Esophagus (tissue), 2 donors: Measurements from ENCODE around the gene ERRFI1. TPM values are rescaled to one million over a fixed set of nuclear protein-coding genes. Genes with fewer than 3 reads are reported as not detected.

ENCODE experiments used
- H3K27ac ChIP-seq, 2 donors: one replicate each; pipeline ENCODE4 v1.5.1; 2013; ENCODE audit warnings: low read depth in 2 of 2, mild to moderate bottlenecking in 2 of 2, inconsistent platforms in 1 of 2, low read length in 1 of 2, moderate library complexity in 1 of 2
- H3K27me3 ChIP-seq, 2 donors: one replicate each; pipeline ENCODE4 v1.6.1; 2013; ENCODE audit warnings: low read length in 2 of 2, control low read depth in 1 of 2, mild to moderate bottlenecking in 1 of 2; ENCODE audit not compliant: insufficient read depth in 2 of 2, control insufficient read depth in 1 of 2
- H3K36me3 ChIP-seq, 2 donors: one replicate each; pipeline ENCODE4 v1.6.1; 2013; ENCODE audit warnings: low read length in 1 of 2; ENCODE audit not compliant: control insufficient read depth in 2 of 2, insufficient read depth in 2 of 2
- H3K4me1 ChIP-seq, 2 donors: one replicate each; pipeline ENCODE4 v1.6.1; 2013; ENCODE audit warnings: low read length in 1 of 2; ENCODE audit not compliant: control insufficient read depth in 2 of 2, insufficient read depth in 2 of 2
- H3K4me3 ChIP-seq, 2 donors: one replicate each; pipeline ENCODE4 v1.5.1; 2013; ENCODE audit warnings: low read length in 2 of 2, mild to moderate bottlenecking in 2 of 2, low read depth in 1 of 2, moderate library complexity in 1 of 2
- H3K9me3 ChIP-seq, 2 donors: one replicate each; pipeline ENCODE4 v1.6.1; 2013; ENCODE audit warnings: mild to moderate bottlenecking in 2 of 2, low read depth in 1 of 2, low read length in 1 of 2, moderate library complexity in 1 of 2; ENCODE audit not compliant: control insufficient read depth in 2 of 2, insufficient read depth in 1 of 2
- whole genome bisulfite sequencing, 2 donors: extraction: QIAGEN DNeasy Blood & Tissue Kit; methylation state at CpG; one replicate each; pipeline ENCODE4 v1.1.7; 2013; 5-methylcytosine and 5-hydroxymethylcytosine counted together
- polyA plus RNA-seq, 2 donors: library from polyadenylated mRNA; stranded (reverse); fragments of 200-250 nt; gene quantifications; one replicate each; pipeline ENCODE4 v1.2.3, GENCODE V29; 2013
- donor health status: healthy with polysubstance abuse.
- donor health status: Bipolar disorder and iron deficiency.

ERRFI1 gene
- polyA plus RNA-seq, 2 donors = 18.2 to 21.3 TPM

- H3K4me1 ChIP-seq = no peaks in the 10 kb centered on the region
- no peak overlapping the region for H3K27ac ChIP-seq
- H3K27me3 ChIP-seq = no peaks in the 10 kb centered on the region
- no peaks in the 10 kb centered on the region for H3K9me3 ChIP-seq
- peaks cover 6 to 29% of the 10 kb centered on the region in 2 donors for H3K36me3 ChIP-seq
- 90 to 91% methylated on average over 15 of the region's 15 CpGs for WGBS, 2 donors
- no peak overlapping the region for H3K4me3 ChIP-seq
These were observed 41.3 kb downstream of the ERRFI1 start for GRCh38 chr1:7984811-7985210.

- Histone ChIP-seq H3K27ac (no peak overlapping the region), H3K4me3 (no peak overlapping the region), H3K4me1 (no peaks in the 10 kb centered on the region), H3K9me3 (no peaks in the 10 kb centered on the region), H3K36me3 (peaks cover 6 to 35% of the 10 kb centered on the region in 2 donors), H3K27me3 (no peaks in the 10 kb centered on the region)
- 87 to 90% methylated on average over 15 of the region's 15 CpGs for WGBS, 2 donors
These were observed 42.9 kb downstream of the ERRFI1 start for GRCh38 chr1:7983086-7983778.

GRCh38 chr1:7980984-7981383 lies 45.1 kb downstream of the ERRFI1 start:
- no peaks in the 10 kb centered on the region for H3K4me1 ChIP-seq
- peaks cover 4 to 28% of the 10 kb centered on the region in 2 donors for H3K36me3 ChIP-seq
- H3K4me3 ChIP-seq = no peak overlapping the region
- H3K27me3 ChIP-seq = no peaks in the 10 kb centered on the region
- no peaks in the 10 kb centered on the region for H3K9me3 ChIP-seq
- WGBS, 2 donors = 79 to 81% methylated on average over 7 of the region's 7 CpGs
- H3K27ac ChIP-seq = no peak overlapping the region

GRCh38 chr1:7975212-7975865 lies 50.8 kb downstream of the ERRFI1 start:
- 56 to 60% methylated on average over 8 of the region's 8 CpGs for WGBS, 2 donors
- no peak overlapping the region for H3K4me3 ChIP-seq
- H3K27ac ChIP-seq = no peak overlapping the region
- no peaks in the 10 kb centered on the region for H3K4me1 ChIP-seq
- peaks cover 7 to 18% of the 10 kb centered on the region in 2 donors for H3K36me3 ChIP-seq
- no peaks in the 10 kb centered on the region for H3K9me3 ChIP-seq
- H3K27me3 ChIP-seq = no peaks in the 10 kb centered on the region

- Histone ChIP-seq H3K27me3 (no peaks in the 10 kb centered on the region), H3K27ac (no peak overlapping the region), H3K4me1 (no peaks in the 10 kb centered on the region), H3K9me3 (no peaks in the 10 kb centered on the region), H3K36me3 (peaks cover 12 to 15% of the 10 kb centered on the region in 2 donors), H3K4me3 (no peak overlapping the region)
- WGBS, 2 donors = 89 to 92% methylated on average over 2 of the region's 2 CpGs
These were observed 53.0 kb downstream of the ERRFI1 start for GRCh38 chr1:7973086-7973485.

GRCh38 chr1:7972285-7972684 lies 53.8 kb downstream of the ERRFI1 start:
- H3K36me3 ChIP-seq = peaks cover 12 to 15% of the 10 kb centered on the region in 2 donors
- no peaks in the 10 kb centered on the region for H3K9me3 ChIP-seq
- no peaks in the 10 kb centered on the region for H3K27me3 ChIP-seq
- no peak overlapping the region for H3K4me3 ChIP-seq
- H3K27ac ChIP-seq = no peak overlapping the region
- 96 to 97% methylated on average over 5 of the region's 5 CpGs for WGBS, 2 donors
- no peaks in the 10 kb centered on the region for H3K4me1 ChIP-seq

- Histone ChIP-seq H3K27me3 (no peaks in the 10 kb centered on the region), H3K27ac (no peak overlapping the region), H3K36me3 (peaks cover 15 to 16% of the 10 kb centered on the region in 2 donors), H3K9me3 (no peaks in the 10 kb centered on the region), H3K4me1 (no peaks in the 10 kb centered on the region), H3K4me3 (no peak overlapping the region)
- WGBS, 2 donors = 88 to 93% methylated on average over 6 of the region's 6 CpGs
These were observed 55.1 kb downstream of the ERRFI1 start for GRCh38 chr1:7971024-7971423.

GRCh38 chr1:7970246-7970645 lies 55.9 kb downstream of the ERRFI1 start:
- no peaks in the 10 kb centered on the region for H3K4me1 ChIP-seq
- WGBS, 2 donors = 85 to 88% methylated on average over 2 of the region's 2 CpGs
- peaks cover 21% of the 10 kb centered on the region in 2 donors for H3K36me3 ChIP-seq
- H3K27me3 ChIP-seq = no peaks in the 10 kb centered on the region
- no peak overlapping the region for H3K4me3 ChIP-seq
- no peak overlapping the region for H3K27ac ChIP-seq
- no peaks in the 10 kb centered on the region for H3K9me3 ChIP-seq

- H3K4me1 ChIP-seq = no peaks in the 10 kb centered on the region
These were observed 58.5 kb downstream of the ERRFI1 start for GRCh38 chr1:7967651-7968050.

GRCh38 chr1:7967196-7967595 lies 58.9 kb downstream of the ERRFI1 start:
- H3K4me1 ChIP-seq = no peaks in the 10 kb centered on the region
- WGBS, 2 donors = 50 to 64% methylated on average over 1 of the region's 1 CpG
- H3K4me3 ChIP-seq = no peak overlapping the region
- H3K9me3 ChIP-seq = no peaks in the 10 kb centered on the region
- H3K36me3 ChIP-seq = peaks cover 22 to 24% of the 10 kb centered on the region in 2 donors
- H3K27ac ChIP-seq = no peak overlapping the region
- H3K27me3 ChIP-seq = no peaks in the 10 kb centered on the region

More at GRCh38 chr1:7967651-7968050, 58.5 kb downstream of the ERRFI1 start:
- no peak overlapping the region for H3K4me3 ChIP-seq
- WGBS, 2 donors = 87 to 90% methylated on average over 4 of the region's 4 CpGs
- peaks cover 22 to 24% of the 10 kb centered on the region in 2 donors for H3K36me3 ChIP-seq
- no peaks in the 10 kb centered on the region for H3K27me3 ChIP-seq
- no peak overlapping the region for H3K27ac ChIP-seq
- no peaks in the 10 kb centered on the region for H3K9me3 ChIP-seq
